ENCODE data around the gene HS3ST3A1. TPM values are rescaled to one million over a fixed set of nuclear protein-coding genes. Genes with fewer than 3 reads are reported as not detected.

HS3ST3A1 gene
- total and polyA plus RNA-seq, 2 experiments from 2014 or later = 1.2 to 1.5 TPM

GRCh38 chr17:13568582-13569397 lies 32.9 kb downstream of the HS3ST3A1 start:
- H3K27me3 ChIP-seq = no peaks in the 10 kb centered on the region
- H3K9me2 ChIP-seq (replicated peaks; ENCODE audit: insufficient read depth) = no peaks in the 10 kb centered on the region
- no peak overlapping the region for H2AFZ ChIP-seq
- no peaks in the 10 kb centered on the region for H3K36me3 ChIP-seq (replicated peaks; ENCODE audit: insufficient read depth, low read depth)
- no peaks in the 10 kb centered on the region for H3K9me3 ChIP-seq (ENCODE audit: low read depth)
- 86% methylated on average over 7 of the region's 7 CpGs for WGBS (ENCODE audit: low lambda C conversion rate, missing lambda C conversion rate)
- no peak overlapping the region for H3K4me3 ChIP-seq
- H3K4me1 ChIP-seq (ENCODE audit: insufficient read depth) = no peaks in the 10 kb centered on the region
- no peak overlapping the region for H3K27ac ChIP-seq
- no peak overlapping the region for H3K4me2 ChIP-seq
- DNase-seq (ENCODE audit: low spot score) = no peak
- no peaks in the 10 kb centered on the region for H4K20me1 ChIP-seq (ENCODE audit: insufficient read depth, poor library complexity, severe bottlenecking)
- no peaks in the 10 kb centered on the region for H3K79me2 ChIP-seq
- TF ChIP-seq CTCF (IDR thresholded peaks at IDR 0.05; ENCODE audit: poor library complexity) = no peak
- no peak for TF ChIP-seq EZH2 (IDR thresholded peaks at IDR 0.05; ENCODE audit: borderline replicate concordance)
- no peak for TF ChIP-seq EZH2phosphoT487 (IDR thresholded peaks at IDR 0.05; ENCODE audit: low read depth, severe bottlenecking, unreplicated experiment)

- no peak for TF ChIP-seq CTCF (IDR thresholded peaks at IDR 0.05; ENCODE audit: poor library complexity)
- TF ChIP-seq EZH2phosphoT487 (IDR thresholded peaks at IDR 0.05; ENCODE audit: low read depth, severe bottlenecking, unreplicated experiment) = no peak
- TF ChIP-seq EZH2 (IDR thresholded peaks at IDR 0.05; ENCODE audit: borderline replicate concordance) = no peak
- Histone ChIP-seq H3K4me3 (no peak overlapping the region), H2AFZ (no peak overlapping the region), H3K79me2 (no peaks in the 10 kb centered on the region), H4K20me1 (ENCODE audit: insufficient read depth, poor library complexity, severe bottlenecking) (no peaks in the 10 kb centered on the region), H3K9me3 (ENCODE audit: low read depth) (no peaks in the 10 kb centered on the region), H3K36me3 (replicated peaks; ENCODE audit: insufficient read depth, low read depth) (no peaks in the 10 kb centered on the region), H3K9me2 (replicated peaks; ENCODE audit: insufficient read depth) (no peaks in the 10 kb centered on the region), H3K27me3 (no peaks in the 10 kb centered on the region), H3K27ac (no peak overlapping the region), H3K4me1 (ENCODE audit: insufficient read depth) (no peaks in the 10 kb centered on the region), H3K4me2 (no peak overlapping the region)
- DNase-seq (ENCODE audit: low spot score) = no peak
- WGBS (ENCODE audit: low lambda C conversion rate, missing lambda C conversion rate) = 78% methylated on average over 3 of the region's 3 CpGs
Measured at GRCh38 chr17:13563866-13564265, 37.9 kb downstream of the HS3ST3A1 start.

- 56% methylated on average over 13 of the region's 13 CpGs for WGBS (ENCODE audit: low lambda C conversion rate, missing lambda C conversion rate)
- no peak for TF ChIP-seq CTCF (IDR thresholded peaks at IDR 0.05; ENCODE audit: poor library complexity)
- TF ChIP-seq EZH2 (IDR thresholded peaks at IDR 0.05; ENCODE audit: borderline replicate concordance) = no peak
- TF ChIP-seq EZH2phosphoT487 (IDR thresholded peaks at IDR 0.05; ENCODE audit: low read depth, severe bottlenecking, unreplicated experiment) = no peak
- no peak overlapping the region for H3K4me3 ChIP-seq
- no peaks in the 10 kb centered on the region for H3K9me3 ChIP-seq (ENCODE audit: low read depth)
- H3K36me3 ChIP-seq (replicated peaks; ENCODE audit: insufficient read depth, low read depth) = no peaks in the 10 kb centered on the region
- no peaks in the 10 kb centered on the region for H3K4me1 ChIP-seq (ENCODE audit: insufficient read depth)
- H3K27ac ChIP-seq = peak overlapping the region; percentile 41
- H3K4me2 ChIP-seq = peak overlapping the region; percentile 52
- peak; percentile 58 for DNase-seq (ENCODE audit: low spot score)
- H3K79me2 ChIP-seq = no peaks in the 10 kb centered on the region
- no peaks in the 10 kb centered on the region for H3K27me3 ChIP-seq
- no peaks in the 10 kb centered on the region for H4K20me1 ChIP-seq (ENCODE audit: insufficient read depth, poor library complexity, severe bottlenecking)
- no peak overlapping the region for H2AFZ ChIP-seq
- no peaks in the 10 kb centered on the region for H3K9me2 ChIP-seq (replicated peaks; ENCODE audit: insufficient read depth)
Measured at GRCh38 chr17:13562271-13562800, 39.4 kb downstream of the HS3ST3A1 start.
